Gastrocnemius medialis (tissue), 4 donors: Measurements from ENCODE around the gene LUC7L2.

ENCODE experiments used
- POLR2A ChIP-seq, 2 donors: fragments of 450-650 bp; IDR thresholded peaks; one replicate each; pipeline ENCODE4 v1.6.1; 2017; ENCODE audit warnings: antibody characterized with exemption in 2 of 2, mild to moderate bottlenecking in 2 of 2, moderate library complexity in 2 of 2
- TF ChIP-seq, protein P1 (sequence below), 5 experiments: fragments of 450-650 bp in 3 of 5; fragments of 200-600 bp in 2 of 5; sonication (generic) in 2 of 5; IDR thresholded peaks in 4 of 5; conservative IDR thresholded peaks in 1 of 5; 1 replicate in 4 of 5; 2 replicates in 1 of 5; pipeline ENCODE4 v1.5.1; 2016 to 2019; ENCODE audit warnings: antibody characterized with exemption in 5 of 5, mild to moderate bottlenecking in 3 of 5, moderate library complexity in 3 of 5

DNA sequence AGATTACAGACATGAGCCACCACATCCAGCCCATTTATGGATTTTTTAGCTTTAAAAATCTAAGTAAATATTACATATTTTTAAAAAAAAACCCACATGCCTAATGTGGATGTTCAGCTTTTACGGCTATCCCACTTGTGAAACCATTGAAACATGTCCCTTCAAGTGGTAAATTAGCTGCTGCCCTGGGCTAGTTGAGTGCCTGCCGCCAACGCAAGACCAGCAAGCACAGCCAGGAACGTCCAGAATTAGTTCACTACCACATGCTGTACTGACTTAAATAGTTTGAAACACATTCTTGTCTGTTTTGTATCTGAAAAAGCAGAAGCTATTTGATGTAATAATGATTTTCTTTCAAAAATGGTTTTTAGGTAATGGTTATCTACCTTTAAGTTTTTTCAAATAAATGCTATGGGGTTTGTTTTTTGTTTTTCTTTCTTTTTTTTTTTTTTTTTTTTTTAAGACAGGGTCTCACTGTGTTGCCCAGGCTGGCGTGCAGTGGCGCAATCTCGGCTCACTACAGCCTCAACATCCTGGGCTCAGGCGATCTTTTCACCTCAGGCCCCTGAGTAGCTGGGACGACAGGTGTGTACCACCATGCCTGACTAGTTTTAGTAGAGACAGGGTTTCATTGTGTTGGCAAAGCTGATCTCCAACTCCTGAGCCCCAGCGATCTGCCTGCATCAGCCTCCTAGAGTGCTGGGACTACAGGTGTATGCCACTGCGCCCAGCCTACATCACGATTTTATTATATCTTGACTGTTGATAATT is 66.7 kb downstream of the LUC7L2 start:
- TF ChIP-seq, protein P1, sequence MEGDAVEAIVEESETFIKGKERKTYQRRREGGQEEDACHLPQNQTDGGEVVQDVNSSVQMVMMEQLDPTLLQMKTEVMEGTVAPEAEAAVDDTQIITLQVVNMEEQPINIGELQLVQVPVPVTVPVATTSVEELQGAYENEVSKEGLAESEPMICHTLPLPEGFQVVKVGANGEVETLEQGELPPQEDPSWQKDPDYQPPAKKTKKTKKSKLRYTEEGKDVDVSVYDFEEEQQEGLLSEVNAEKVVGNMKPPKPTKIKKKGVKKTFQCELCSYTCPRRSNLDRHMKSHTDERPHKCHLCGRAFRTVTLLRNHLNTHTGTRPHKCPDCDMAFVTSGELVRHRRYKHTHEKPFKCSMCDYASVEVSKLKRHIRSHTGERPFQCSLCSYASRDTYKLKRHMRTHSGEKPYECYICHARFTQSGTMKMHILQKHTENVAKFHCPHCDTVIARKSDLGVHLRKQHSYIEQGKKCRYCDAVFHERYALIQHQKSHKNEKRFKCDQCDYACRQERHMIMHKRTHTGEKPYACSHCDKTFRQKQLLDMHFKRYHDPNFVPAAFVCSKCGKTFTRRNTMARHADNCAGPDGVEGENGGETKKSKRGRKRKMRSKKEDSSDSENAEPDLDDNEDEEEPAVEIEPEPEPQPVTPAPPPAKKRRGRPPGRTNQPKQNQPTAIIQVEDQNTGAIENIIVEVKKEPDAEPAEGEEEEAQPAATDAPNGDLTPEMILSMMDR (IDR thresholded peaks at IDR 0.05 in 4 of 5, conservative IDR thresholded peaks at IDR 0.05 in 1 of 5): no peak
- TF ChIP-seq POLR2A (IDR thresholded peaks at IDR 0.05): no peak
